Measurements from ENCODE around the gene PCNX2. TPM values are rescaled to one million over a fixed set of nuclear protein-coding genes. Genes with fewer than 3 reads are reported as not detected.

Gene PCNX2
- polyA plus RNA-seq, 1 donor (not counting 4 experiments of a cell fraction or from before 2014, with no cell fraction given): 18.0 TPM

DNA sequence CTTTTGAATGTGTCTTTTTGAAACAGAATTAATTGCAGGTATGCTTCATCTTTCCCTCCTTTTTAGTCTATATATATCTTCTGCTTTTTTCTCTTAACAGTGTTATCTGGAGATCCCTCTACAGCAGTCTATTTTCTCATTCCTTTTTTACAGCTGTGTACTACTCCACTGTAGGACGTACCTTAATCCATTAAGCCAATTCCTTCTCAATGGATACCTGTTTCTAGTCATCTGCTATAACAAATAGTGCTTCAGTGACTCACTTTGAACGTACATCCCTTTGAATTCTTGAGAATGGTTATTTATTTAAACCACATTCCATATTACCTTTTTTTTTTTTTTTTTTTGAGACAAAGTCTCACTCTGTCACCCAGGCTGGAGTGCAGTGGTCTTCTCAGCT lies 15.6 kb downstream of the PCNX2 start:
- no peak overlapping the region for H2AFZ ChIP-seq (ENCODE audit: control insufficient read depth, low read length)
- H3K4me1 ChIP-seq (ENCODE audit: control insufficient read depth, extremely low read depth, insufficient read depth, low read length): peaks cover 6% of the 10 kb centered on the region
- DNase-seq (ENCODE audit: low read depth, low spot score): no peak
- no peak overlapping the region for H3K9ac ChIP-seq (ENCODE audit: control insufficient read depth, extremely low read depth, insufficient read depth, low read length)
- H3K4me2 ChIP-seq (ENCODE audit: control insufficient read depth, extremely low read depth, insufficient read depth, low read depth, low read length): no peak overlapping the region
- H3K27me3 ChIP-seq (ENCODE audit: control insufficient read depth, extremely low read depth, insufficient read depth, low read length): no peaks in the 10 kb centered on the region
- no peaks in the 10 kb centered on the region for H3K9me3 ChIP-seq (ENCODE audit: control insufficient read depth, low read depth, low read length)
- peaks cover 54% of the 10 kb centered on the region for H3K79me2 ChIP-seq (ENCODE audit: control insufficient read depth, insufficient read depth, low read length)
- no peaks in the 10 kb centered on the region for H3K9me1 ChIP-seq (ENCODE audit: control insufficient read depth, extremely low read depth, insufficient read depth, low read length)
- TF ChIP-seq EZH2 (IDR thresholded peaks at IDR 0.05; ENCODE audit: low read length): no peak
- TF ChIP-seq, protein P1, sequence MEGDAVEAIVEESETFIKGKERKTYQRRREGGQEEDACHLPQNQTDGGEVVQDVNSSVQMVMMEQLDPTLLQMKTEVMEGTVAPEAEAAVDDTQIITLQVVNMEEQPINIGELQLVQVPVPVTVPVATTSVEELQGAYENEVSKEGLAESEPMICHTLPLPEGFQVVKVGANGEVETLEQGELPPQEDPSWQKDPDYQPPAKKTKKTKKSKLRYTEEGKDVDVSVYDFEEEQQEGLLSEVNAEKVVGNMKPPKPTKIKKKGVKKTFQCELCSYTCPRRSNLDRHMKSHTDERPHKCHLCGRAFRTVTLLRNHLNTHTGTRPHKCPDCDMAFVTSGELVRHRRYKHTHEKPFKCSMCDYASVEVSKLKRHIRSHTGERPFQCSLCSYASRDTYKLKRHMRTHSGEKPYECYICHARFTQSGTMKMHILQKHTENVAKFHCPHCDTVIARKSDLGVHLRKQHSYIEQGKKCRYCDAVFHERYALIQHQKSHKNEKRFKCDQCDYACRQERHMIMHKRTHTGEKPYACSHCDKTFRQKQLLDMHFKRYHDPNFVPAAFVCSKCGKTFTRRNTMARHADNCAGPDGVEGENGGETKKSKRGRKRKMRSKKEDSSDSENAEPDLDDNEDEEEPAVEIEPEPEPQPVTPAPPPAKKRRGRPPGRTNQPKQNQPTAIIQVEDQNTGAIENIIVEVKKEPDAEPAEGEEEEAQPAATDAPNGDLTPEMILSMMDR (optimal IDR thresholded peaks at IDR 0.05 in 1 of 3, IDR thresholded peaks at IDR 0.05 in 1 of 3, conservative IDR thresholded peaks at IDR 0.05 in 1 of 3; ENCODE audit: extremely low read depth in 1 of 3, insufficient read depth in 2 of 3, low read length in 3 of 3): no peak
- no peak overlapping the region for H3K27ac ChIP-seq (ENCODE audit: control insufficient read depth, insufficient read depth, low read length)
- H4K20me1 ChIP-seq (ENCODE audit: control insufficient read depth, extremely low read depth, insufficient read depth, low read length): no peaks in the 10 kb centered on the region
- no peak for FAIRE-seq
- dilution Hi-C loops (cut with MboI; ENCODE audit: extremely low pct_ligation_motif_present, low sequenced_read_pairs): no loop called here
- no peaks in the 10 kb centered on the region for H3K36me3 ChIP-seq (ENCODE audit: control insufficient read depth in 2 of 2, extremely low read depth in 1 of 2, insufficient read depth in 2 of 2, low read length in 2 of 2)
- no peak overlapping the region for H3K4me3 ChIP-seq (ENCODE audit: control insufficient read depth in 2 of 3, extremely low read depth in 1 of 3, insufficient read depth in 2 of 3, low read depth in 1 of 3, low read length in 3 of 3)

DNA sequence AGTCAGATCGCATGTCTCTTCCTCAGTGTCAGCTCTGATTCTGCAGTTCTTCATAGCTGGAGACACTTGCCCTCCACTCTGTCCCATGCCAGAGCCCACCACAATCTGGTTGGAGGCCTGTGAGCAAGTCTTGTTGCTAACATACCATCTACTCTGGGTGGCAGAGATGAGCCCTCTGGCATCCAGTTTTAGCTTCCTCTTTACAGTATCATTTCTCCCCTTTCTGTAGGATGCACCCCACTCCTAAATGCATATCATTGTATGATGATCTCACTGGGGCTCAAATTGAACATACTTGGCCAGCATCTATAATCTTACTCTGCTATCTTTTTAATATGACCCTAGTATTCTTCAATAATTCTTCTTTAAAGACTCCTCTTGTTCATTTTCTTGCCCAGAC lies 16.9 kb downstream of the PCNX2 start:
- TF ChIP-seq, protein P1 (optimal IDR thresholded peaks at IDR 0.05 in 1 of 3, IDR thresholded peaks at IDR 0.05 in 1 of 3, conservative IDR thresholded peaks at IDR 0.05 in 1 of 3; ENCODE audit: extremely low read depth in 1 of 3, insufficient read depth in 2 of 3, low read length in 3 of 3): no peak
- no peak for TF ChIP-seq EZH2 (IDR thresholded peaks at IDR 0.05; ENCODE audit: low read length)
- Histone ChIP-seq H3K4me3 (ENCODE audit: control insufficient read depth in 2 of 3, extremely low read depth in 1 of 3, insufficient read depth in 2 of 3, low read depth in 1 of 3, low read length in 3 of 3) (no peak overlapping the region), H3K4me2 (ENCODE audit: control insufficient read depth, extremely low read depth, insufficient read depth, low read depth, low read length) (no peak overlapping the region), H3K79me2 (ENCODE audit: control insufficient read depth, insufficient read depth, low read length) (peaks cover 48% of the 10 kb centered on the region), H3K27ac (ENCODE audit: control insufficient read depth, insufficient read depth, low read length) (no peak overlapping the region), H3K27me3 (ENCODE audit: control insufficient read depth, extremely low read depth, insufficient read depth, low read length) (no peaks in the 10 kb centered on the region), H3K9me1 (ENCODE audit: control insufficient read depth, extremely low read depth, insufficient read depth, low read length) (no peaks in the 10 kb centered on the region), H3K36me3 (ENCODE audit: control insufficient read depth in 2 of 2, extremely low read depth in 1 of 2, insufficient read depth in 2 of 2, low read length in 2 of 2) (no peaks in the 10 kb centered on the region), H2AFZ (ENCODE audit: control insufficient read depth, low read length) (no peak overlapping the region), H3K9ac (ENCODE audit: control insufficient read depth, extremely low read depth, insufficient read depth, low read length) (no peak overlapping the region), H3K9me3 (ENCODE audit: control insufficient read depth, low read depth, low read length) (no peaks in the 10 kb centered on the region), H3K4me1 (ENCODE audit: control insufficient read depth, extremely low read depth, insufficient read depth, low read length) (peaks cover 6% of the 10 kb centered on the region), H4K20me1 (ENCODE audit: control insufficient read depth, extremely low read depth, insufficient read depth, low read length) (no peaks in the 10 kb centered on the region)
- DNase-seq (ENCODE audit: low read depth, low spot score) (no peak), FAIRE-seq (no peak)
- dilution Hi-C loops (cut with MboI; ENCODE audit: extremely low pct_ligation_motif_present, low sequenced_read_pairs): no loop called here
